Nephron (organoid): ENCODE data around the gene TACR3.
"Not testable (repeated sequence)": the region's sequence is repeated elsewhere in the genome, so short reads cannot be mapped to it uniquely, and the experiment has no call there.

Experiments used
- H3K27ac Mint-ChIP-seq, 3 experiments: 2 replicates each; pipeline ENCODE4 v1.8.0; 2020; ENCODE audit warnings: mixed read lengths in 3 of 3, mild to moderate bottlenecking in 2 of 3, moderate library complexity in 1 of 3
- H3K27me3 Mint-ChIP-seq: 2 replicates; pipeline ENCODE4 v1.8.0; 2021; ENCODE audit warnings: low read depth, mild to moderate bottlenecking, moderate library complexity, mixed read lengths
- H3K36me3 Mint-ChIP-seq: 2 replicates; pipeline ENCODE4 v1.8.0; 2020; ENCODE audit warnings: low read depth, mixed read lengths
- H3K4me1 Mint-ChIP-seq: 2 replicates; pipeline ENCODE4 v1.8.0; 2020; ENCODE audit warnings: mixed read lengths
- H3K4me3 Mint-ChIP-seq, 3 experiments: 2 replicates each; pipeline ENCODE4 v1.8.0; 2020; ENCODE audit warnings: mild to moderate bottlenecking in 3 of 3, mixed read lengths in 3 of 3, moderate library complexity in 2 of 3
- H3K9me3 Mint-ChIP-seq: 2 replicates; pipeline ENCODE4 v1.8.0; 2020; ENCODE audit warnings: mixed read lengths
- TF ChIP-seq, protein P1 (sequence below), 3 experiments: fragments of 200-600 bp; sonication (generic); IDR thresholded peaks; one replicate each; pipeline ENCODE4 v1.5.0; 2021; ENCODE audit warnings: antibody characterized with exemption in 3 of 3; ENCODE audit not compliant: unreplicated experiment in 3 of 3

The TACR3 gene

GRCh38 chr4:103719830-103720207, at the start of gene TACR3:
Gene TACR3, minus strand, starts transcription at chr4:103719985. Its CDS starts 310 bp downstream, at chr4:103719675.
- TF ChIP-seq, protein P1, sequence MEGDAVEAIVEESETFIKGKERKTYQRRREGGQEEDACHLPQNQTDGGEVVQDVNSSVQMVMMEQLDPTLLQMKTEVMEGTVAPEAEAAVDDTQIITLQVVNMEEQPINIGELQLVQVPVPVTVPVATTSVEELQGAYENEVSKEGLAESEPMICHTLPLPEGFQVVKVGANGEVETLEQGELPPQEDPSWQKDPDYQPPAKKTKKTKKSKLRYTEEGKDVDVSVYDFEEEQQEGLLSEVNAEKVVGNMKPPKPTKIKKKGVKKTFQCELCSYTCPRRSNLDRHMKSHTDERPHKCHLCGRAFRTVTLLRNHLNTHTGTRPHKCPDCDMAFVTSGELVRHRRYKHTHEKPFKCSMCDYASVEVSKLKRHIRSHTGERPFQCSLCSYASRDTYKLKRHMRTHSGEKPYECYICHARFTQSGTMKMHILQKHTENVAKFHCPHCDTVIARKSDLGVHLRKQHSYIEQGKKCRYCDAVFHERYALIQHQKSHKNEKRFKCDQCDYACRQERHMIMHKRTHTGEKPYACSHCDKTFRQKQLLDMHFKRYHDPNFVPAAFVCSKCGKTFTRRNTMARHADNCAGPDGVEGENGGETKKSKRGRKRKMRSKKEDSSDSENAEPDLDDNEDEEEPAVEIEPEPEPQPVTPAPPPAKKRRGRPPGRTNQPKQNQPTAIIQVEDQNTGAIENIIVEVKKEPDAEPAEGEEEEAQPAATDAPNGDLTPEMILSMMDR (IDR thresholded peaks at IDR 0.05; ENCODE audit: unreplicated experiment in 3 of 3): no peak
- peak within 1 kb of the TSS; percentile 69 to 78 (median 77) for H3K4me3 Mint-ChIP-seq
- peak within 1 kb of the TSS in 2 of 3 experiments; percentile 21 to 33 for H3K27ac Mint-ChIP-seq
- peaks cover 15% of the 10 kb centered on the region for H3K27me3 Mint-ChIP-seq
- no peaks in the 10 kb centered on the region for H3K9me3 Mint-ChIP-seq
- H3K36me3 Mint-ChIP-seq: no peaks in the 10 kb centered on the region
- peaks cover 6% of the 10 kb centered on the region for H3K4me1 Mint-ChIP-seq

DNA sequence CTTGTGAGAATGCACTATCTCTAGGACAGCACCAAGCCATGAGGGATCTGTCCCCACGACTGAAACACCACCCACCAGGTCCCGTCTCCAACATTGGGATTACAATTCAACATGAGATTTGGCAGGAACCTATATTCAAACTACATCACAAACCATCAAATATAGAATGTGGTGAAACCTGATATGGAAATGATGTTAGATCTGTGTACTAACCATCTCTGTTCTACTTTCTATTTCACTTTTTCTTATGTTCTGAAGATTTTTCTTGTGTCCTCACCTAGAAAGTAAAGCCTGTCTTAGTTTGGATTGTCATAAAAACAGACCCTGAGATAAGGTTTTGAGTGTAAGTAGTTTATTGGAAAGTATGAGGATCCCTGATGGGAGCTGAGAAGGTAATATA, 37.8 kb upstream of the TACR3 start:
- no peak overlapping the region for H3K27ac Mint-ChIP-seq

GRCh38 chr4:103756741-103757140, 37.0 kb upstream of the TACR3 start:
- H3K27me3 Mint-ChIP-seq: no peaks in the 10 kb centered on the region
- no peaks in the 10 kb centered on the region for H3K9me3 Mint-ChIP-seq
- H3K36me3 Mint-ChIP-seq: no peaks in the 10 kb centered on the region
- H3K4me3 Mint-ChIP-seq: no peak overlapping the region
- no peaks in the 10 kb centered on the region for H3K4me1 Mint-ChIP-seq
- H3K27ac Mint-ChIP-seq: no peak overlapping the region
- TF ChIP-seq, protein P1 (IDR thresholded peaks at IDR 0.05; ENCODE audit: unreplicated experiment in 3 of 3): no peak

More for the DNA sequence above, 37.8 kb upstream of the TACR3 start:
- H3K4me1 Mint-ChIP-seq: no peaks in the 10 kb centered on the region
- no peaks in the 10 kb centered on the region for H3K36me3 Mint-ChIP-seq
- H3K9me3 Mint-ChIP-seq: no peaks in the 10 kb centered on the region
- no peaks in the 10 kb centered on the region for H3K27me3 Mint-ChIP-seq
- H3K4me3 Mint-ChIP-seq: no peak overlapping the region
- TF ChIP-seq, protein P1 (IDR thresholded peaks at IDR 0.05; ENCODE audit: unreplicated experiment in 3 of 3): no peak

GRCh38 chr4:103754844-103755243, 35.1 kb upstream of the TACR3 start:
- Mint-ChIP-seq H3K36me3 (no peaks in the 10 kb centered on the region), H3K4me3 (no peak overlapping the region), H3K27me3 (no peaks in the 10 kb centered on the region), H3K9me3 (no peaks in the 10 kb centered on the region), H3K4me1 (no peaks in the 10 kb centered on the region), H3K27ac (no peak overlapping the region)
- TF ChIP-seq, protein P1 (IDR thresholded peaks at IDR 0.05; ENCODE audit: unreplicated experiment in 3 of 3): no peak

DNA sequence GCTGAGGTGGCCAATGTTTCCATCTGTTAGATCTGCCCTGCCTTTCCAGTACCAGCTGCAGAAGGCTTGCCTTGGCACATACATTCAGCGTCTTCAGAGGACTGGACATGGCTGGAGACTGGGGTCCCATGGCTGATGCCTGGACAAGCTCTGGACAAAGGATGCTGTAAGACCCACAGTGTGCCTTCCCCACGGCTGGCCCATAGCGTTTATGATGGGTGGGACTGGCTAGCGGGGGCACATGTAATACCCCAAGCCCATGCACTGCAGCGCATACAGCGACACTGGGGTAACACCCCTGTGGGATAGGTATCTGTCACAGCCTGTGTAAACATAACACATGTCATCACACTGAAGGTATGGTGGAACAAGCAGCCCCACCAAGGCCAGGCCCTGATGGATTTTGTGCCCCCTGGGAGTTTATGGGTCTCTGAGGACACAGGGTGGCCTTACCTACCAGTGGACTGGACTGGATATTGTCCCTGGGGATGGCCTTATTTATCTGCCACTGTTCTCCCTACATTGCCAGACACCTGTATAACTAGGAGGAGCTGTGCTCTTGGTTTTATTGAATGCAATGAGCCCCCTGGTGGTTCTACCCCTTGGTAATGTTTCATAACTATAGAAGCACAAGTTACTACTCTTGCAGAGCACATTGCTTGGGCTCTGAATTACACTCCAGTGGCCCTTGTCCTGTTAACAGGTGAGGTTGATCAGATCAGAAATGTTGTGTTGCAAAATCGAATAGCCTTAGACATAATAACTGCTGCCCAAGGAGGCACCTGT, 34.3 kb upstream of the TACR3 start:
- TF ChIP-seq, protein P1 (IDR thresholded peaks at IDR 0.05; ENCODE audit: unreplicated experiment in 3 of 3): no peak
- Mint-ChIP-seq H3K4me3 (no peak overlapping the region), H3K27me3 (no peaks in the 10 kb centered on the region), H3K27ac (no peak overlapping the region), H3K36me3 (no peaks in the 10 kb centered on the region), H3K9me3 (no peaks in the 10 kb centered on the region), H3K4me1 (no peaks in the 10 kb centered on the region)

DNA sequence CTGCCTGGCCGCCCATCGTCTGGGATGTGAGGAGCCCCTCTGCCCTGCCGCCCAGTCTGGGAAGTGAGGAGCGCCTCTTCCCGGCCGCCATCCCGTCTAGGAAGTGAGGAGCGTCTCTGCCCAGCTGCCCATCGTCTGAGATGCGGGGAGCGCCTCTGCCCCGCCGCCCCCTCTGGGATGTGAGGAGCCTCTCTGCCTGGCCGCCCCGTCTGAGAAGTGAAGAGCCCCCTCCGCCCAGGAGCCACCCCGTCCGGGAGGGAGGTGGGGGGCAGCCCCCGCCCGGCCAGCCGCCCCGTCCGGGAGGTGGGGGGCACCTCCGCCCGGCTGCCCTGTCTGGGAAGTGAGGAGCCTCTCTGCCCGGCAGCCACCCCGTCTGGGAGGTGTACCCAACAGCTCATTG, 3.4 kb upstream of the TACR3 start:
- not testable (repeated sequence) for H3K4me3 Mint-ChIP-seq, H3K36me3 Mint-ChIP-seq, H3K9me3 Mint-ChIP-seq, H3K27ac Mint-ChIP-seq, H3K4me1 Mint-ChIP-seq
- H3K27me3 Mint-ChIP-seq: peaks cover 15% of the 10 kb centered on the region
